WTC11 (cell line): ENCODE measurements around the gene TTLL11. TPM values are rescaled to one million over a fixed set of nuclear protein-coding genes. Genes with fewer than 3 reads are reported as not detected.

Experiments
- ATAC-seq: fragments of 200-7000 bp; cut with Tn5 transposase; 2 replicates; pipeline ENCODE4 v1.10.0; 2021; ENCODE audit warnings: mild to moderate bottlenecking, moderate library complexity
- CTCF ChIA-PET: fragments of 300-600 bp; sonication (Branson Sonifier 250); formaldehyde crosslinking; loops from one replicate; lab custom pipeline; 2021; ENCODE audit warnings: antibody characterized with exemption; lab: Charles Lee
- POLR2A ChIA-PET: fragments of 350-600 bp; sonication (Branson Sonifier 250); formaldehyde crosslinking; loops from one replicate; lab custom pipeline; 2021; ENCODE audit warnings: antibody characterized with exemption; lab: Charles Lee
- DNase-seq: peaks from one replicate; pipeline ENCODE4 v3.0.0; 2021; ENCODE audit warnings: low spot score
- H3K27ac Mint-ChIP-seq: 2 replicates; pipeline ENCODE4 v1.8.0; 2021; ENCODE audit warnings: mixed read lengths
- H3K27me3 Mint-ChIP-seq: 2 replicates; pipeline ENCODE4 v1.8.0; 2021; ENCODE audit warnings: low read depth, mild to moderate bottlenecking, moderate library complexity, mixed read lengths
- H3K36me3 Mint-ChIP-seq: 2 replicates; pipeline ENCODE4 v1.8.0; 2021; ENCODE audit warnings: mixed read lengths
- H3K4me1 Mint-ChIP-seq: 2 replicates; pipeline ENCODE4 v1.8.0; 2022; ENCODE audit warnings: mixed read lengths
- H3K4me3 Mint-ChIP-seq: 2 replicates; pipeline ENCODE4 v1.8.0; 2021; ENCODE audit warnings: mild to moderate bottlenecking, moderate library complexity, mixed read lengths
- H3K9me3 Mint-ChIP-seq: 2 replicates; pipeline ENCODE4 v1.8.0; 2021; ENCODE audit warnings: mixed read lengths
- CREB1 ChIP-seq: sonication (generic); formaldehyde crosslinking; IDR thresholded peaks from 2 replicates; pipeline ENCODE4 v1.8.0; 2023; ENCODE audit warnings: mild to moderate bottlenecking, missing genetic modification reagents
- ELF4 ChIP-seq: sonication (generic); formaldehyde crosslinking; IDR thresholded peaks from 2 replicates; pipeline ENCODE4 v1.8.1; 2022; ENCODE audit warnings: low read depth, mild to moderate bottlenecking, moderate library complexity, missing genetic modification reagents
- FOXJ3 ChIP-seq: sonication (generic); formaldehyde crosslinking; IDR thresholded peaks from 2 replicates; pipeline ENCODE4 v1.9.0; 2021; ENCODE audit warnings: missing genetic modification reagents, mild to moderate bottlenecking, borderline replicate concordance
- GABPB1 ChIP-seq: sonication (generic); formaldehyde crosslinking; IDR thresholded peaks from 2 replicates; pipeline ENCODE4 v1.8.1; 2023; ENCODE audit warnings: mild to moderate bottlenecking, missing genetic modification reagents
- HMGA2 ChIP-seq: fragments of 250-450 bp; sonication (Bioruptor Pico); IDR thresholded peaks from 2 replicates; pipeline ENCODE4 v1.4.0; 2021; ENCODE audit warnings: mild to moderate bottlenecking, moderate library complexity
- OVOL2 ChIP-seq: fragments of 250-450 bp; sonication (Bioruptor Pico); IDR thresholded peaks from 2 replicates; pipeline ENCODE4 v1.9.0; 2021; ENCODE audit warnings: mild to moderate bottlenecking, borderline replicate concordance
- RORB ChIP-seq: fragments of 250-450 bp; sonication (Bioruptor Pico); IDR thresholded peaks from 2 replicates; pipeline ENCODE4 v1.9.0; 2021; ENCODE audit warnings: mild to moderate bottlenecking
- SOX15 ChIP-seq: fragments of 250-450 bp; sonication (Bioruptor Pico); IDR thresholded peaks from 2 replicates; pipeline ENCODE4 v1.9.0; 2021; ENCODE audit warnings: mild to moderate bottlenecking
- TEAD4 ChIP-seq: sonication (generic); formaldehyde crosslinking; IDR thresholded peaks from 2 replicates; pipeline ENCODE4 v1.8.0; 2022; ENCODE audit warnings: mild to moderate bottlenecking, missing genetic modification reagents
- TP53 ChIP-seq: sonication (generic); formaldehyde crosslinking; IDR thresholded peaks from 2 replicates; pipeline ENCODE4 v1.8.1; 2023; ENCODE audit warnings: mild to moderate bottlenecking, missing genetic modification reagents
- ZNF121 ChIP-seq: sonication (generic); formaldehyde crosslinking; IDR thresholded peaks from 2 replicates; pipeline ENCODE4 v1.8.0; 2023; ENCODE audit warnings: missing genetic modification reagents
- ZNF138 ChIP-seq: sonication (generic); formaldehyde crosslinking; conservative IDR thresholded peaks from 2 replicates; pipeline ENCODE4 v1.8.1; 2022; ENCODE audit warnings: mild to moderate bottlenecking, moderate library complexity, missing genetic modification reagents
- ZNF232 ChIP-seq: sonication (generic); formaldehyde crosslinking; IDR thresholded peaks from 2 replicates; pipeline ENCODE4 v1.8.0; 2022; ENCODE audit warnings: mild to moderate bottlenecking, missing genetic modification reagents
- total RNA-seq: library from RNA; stranded (reverse); gene quantifications from 3 replicates; pipeline ENCODE4 v1.2.3, GENCODE V29; 2021
- TF ChIP-seq, protein P1 (sequence below): sonication (generic); formaldehyde crosslinking; IDR thresholded peaks from 2 replicates; pipeline ENCODE4 v1.8.1; 2022; ENCODE audit warnings: missing genetic modification reagents, borderline replicate concordance
- TF ChIP-seq, protein P2 (sequence below): sonication (generic); formaldehyde crosslinking; IDR thresholded peaks from 2 replicates; pipeline ENCODE4 v1.8.1; 2023; ENCODE audit warnings: mild to moderate bottlenecking, missing genetic modification reagents, moderate library complexity
- TF ChIP-seq, protein P3 (sequence below): sonication (generic); formaldehyde crosslinking; IDR thresholded peaks from 2 replicates; pipeline ENCODE4 v1.8.1; 2023; ENCODE audit warnings: mild to moderate bottlenecking, missing genetic modification reagents
- TF ChIP-seq, protein P4 (sequence below): sonication (generic); formaldehyde crosslinking; IDR thresholded peaks from 2 replicates; pipeline ENCODE4 v1.8.1; 2023; ENCODE audit warnings: mild to moderate bottlenecking, missing genetic modification reagents
- TF ChIP-seq, protein P5 (sequence below): sonication (generic); formaldehyde crosslinking; IDR thresholded peaks from 2 replicates; pipeline ENCODE4 v1.8.1; 2023; ENCODE audit warnings: mild to moderate bottlenecking, missing genetic modification reagents, moderate library complexity
- TF ChIP-seq, protein P6 (sequence below): sonication (generic); formaldehyde crosslinking; IDR thresholded peaks from 2 replicates; pipeline ENCODE4 v1.8.0; 2022; ENCODE audit warnings: mild to moderate bottlenecking, missing genetic modification reagents

Gene TTLL11
- total RNA-seq, 1 experiment from 2014 or later, result 1.1 TPM

DNA sequence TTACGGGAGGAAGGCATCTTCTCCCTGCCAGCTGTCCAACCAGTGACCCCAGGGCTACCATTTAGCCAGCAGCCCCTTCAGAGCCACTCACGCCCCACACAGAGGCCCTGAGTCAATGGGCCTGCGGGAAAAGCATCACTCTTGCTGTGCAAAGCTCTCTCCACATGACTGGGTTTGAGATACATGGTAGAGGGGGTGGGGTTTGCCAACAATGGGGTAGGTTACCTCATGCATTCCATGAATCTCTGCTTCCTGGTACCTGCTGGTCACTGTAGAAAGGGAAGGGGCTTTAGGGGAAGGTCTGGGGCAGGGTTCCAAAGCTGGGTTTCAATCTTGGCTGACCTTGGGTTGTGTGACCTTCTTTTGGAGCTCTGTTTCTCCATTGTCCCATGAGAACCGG lies 22.9 kb upstream of the TTLL11 start:
- H3K27ac Mint-ChIP-seq, result no peak overlapping the region
- ATAC-seq, result peak; percentile 81
- H3K4me3 Mint-ChIP-seq, result no peak overlapping the region
- ChIA-PET CTCF (interaction anchor here (0.7 to 24.3 kb wide), 9 partner anchors 8 to 241 kb away, joined by 3 to 627 read pairs (median 4); no protein-coding TSS in a partner anchor), POLR2A (interaction anchor here (0.6 to 1.1 kb wide), 3 partner anchors 10 to 228 kb away, joined by 3 to 4 read pairs (median 4); no protein-coding TSS in a partner anchor)
- H3K36me3 Mint-ChIP-seq, result no peaks in the 10 kb centered on the region
- peaks cover 39% of the 10 kb centered on the region for H3K4me1 Mint-ChIP-seq
- no peaks in the 10 kb centered on the region; the same call in none of the 2 replicates for H3K27me3 Mint-ChIP-seq
- TF ChIP-seq TP53 (CRISPR knock-in tag), result 0 out of 2 replicates have a peak, but pooled peaks have one; percentile 42
- TF ChIP-seq, protein P1, sequence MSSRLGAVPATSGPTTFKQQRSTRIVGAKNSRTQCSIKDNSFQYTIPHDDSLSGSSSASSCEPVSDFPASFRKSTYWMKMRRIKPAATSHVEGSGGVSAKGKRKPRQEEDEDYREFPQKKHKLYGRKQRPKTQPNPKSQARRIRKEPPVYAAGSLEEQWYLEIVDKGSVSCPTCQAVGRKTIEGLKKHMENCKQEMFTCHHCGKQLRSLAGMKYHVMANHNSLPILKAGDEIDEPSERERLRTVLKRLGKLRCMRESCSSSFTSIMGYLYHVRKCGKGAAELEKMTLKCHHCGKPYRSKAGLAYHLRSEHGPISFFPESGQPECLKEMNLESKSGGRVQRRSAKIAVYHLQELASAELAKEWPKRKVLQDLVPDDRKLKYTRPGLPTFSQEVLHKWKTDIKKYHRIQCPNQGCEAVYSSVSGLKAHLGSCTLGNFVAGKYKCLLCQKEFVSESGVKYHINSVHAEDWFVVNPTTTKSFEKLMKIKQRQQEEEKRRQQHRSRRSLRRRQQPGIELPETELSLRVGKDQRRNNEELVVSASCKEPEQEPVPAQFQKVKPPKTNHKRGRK (CRISPR knock-in tag), result no peak
- TF ChIP-seq, all 79 proteins: peak for 1
- no peak for DNase-seq
- no peaks in the 10 kb centered on the region for H3K9me3 Mint-ChIP-seq

DNA sequence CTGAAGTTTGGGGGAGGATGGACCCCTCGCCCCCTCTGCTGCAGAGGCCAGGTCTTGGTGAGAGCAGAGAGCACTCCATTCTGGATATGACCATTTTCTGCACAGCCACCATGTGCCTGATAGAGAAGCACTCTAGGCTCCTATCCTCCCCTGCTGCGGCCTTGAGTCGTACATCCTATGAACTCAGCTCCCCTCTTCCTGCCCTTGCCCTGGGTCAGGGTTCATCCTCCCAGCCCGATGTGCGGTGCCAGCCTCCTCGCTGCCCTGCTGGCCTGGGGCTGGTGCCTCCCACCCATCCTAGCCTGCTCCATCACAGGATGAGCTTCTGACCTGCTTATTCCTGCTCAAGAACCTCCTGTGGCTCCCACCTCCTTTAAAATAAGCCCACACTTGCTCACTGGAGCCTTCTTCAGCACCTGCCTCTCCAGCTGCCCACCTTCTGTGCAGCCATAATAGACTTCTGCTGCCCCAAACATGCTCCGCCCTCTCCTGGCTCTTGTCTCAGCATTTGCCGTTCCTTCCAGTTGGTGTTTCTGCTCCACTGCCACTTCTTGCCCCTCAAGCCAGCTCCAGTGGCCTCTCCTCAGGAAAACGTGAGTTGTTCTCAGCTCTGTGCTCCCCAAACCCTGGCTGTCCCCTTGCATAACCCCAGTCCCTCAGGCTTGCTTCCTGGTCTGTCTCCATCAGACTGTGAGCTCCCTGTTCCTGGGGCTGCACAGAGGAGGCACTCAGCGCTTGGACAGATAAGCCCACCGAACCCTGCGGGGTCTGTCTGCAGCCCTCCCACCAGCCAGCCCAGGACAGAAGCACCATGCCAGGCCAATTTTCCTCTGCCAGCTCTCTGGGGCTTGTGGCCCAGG lies 22.3 kb upstream of the TTLL11 start:
- Mint-ChIP-seq H3K36me3 (no peaks in the 10 kb centered on the region), H3K4me3 (no peak overlapping the region), H3K4me1 (peaks cover 39% of the 10 kb centered on the region)
- TF ChIP-seq CREB1 (no peak), ZNF138 (CRISPR knock-in tag) (no peak), SOX15 (CRISPR knock-in tag) (no peak)
- TF ChIP-seq, protein P2, sequence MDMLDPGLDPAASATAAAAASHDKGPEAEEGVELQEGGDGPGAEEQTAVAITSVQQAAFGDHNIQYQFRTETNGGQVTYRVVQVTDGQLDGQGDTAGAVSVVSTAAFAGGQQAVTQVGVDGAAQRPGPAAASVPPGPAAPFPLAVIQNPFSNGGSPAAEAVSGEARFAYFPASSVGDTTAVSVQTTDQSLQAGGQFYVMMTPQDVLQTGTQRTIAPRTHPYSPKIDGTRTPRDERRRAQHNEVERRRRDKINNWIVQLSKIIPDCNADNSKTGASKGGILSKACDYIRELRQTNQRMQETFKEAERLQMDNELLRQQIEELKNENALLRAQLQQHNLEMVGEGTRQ (CRISPR knock-in tag), result no peak
- TF ChIP-seq, protein P3, sequence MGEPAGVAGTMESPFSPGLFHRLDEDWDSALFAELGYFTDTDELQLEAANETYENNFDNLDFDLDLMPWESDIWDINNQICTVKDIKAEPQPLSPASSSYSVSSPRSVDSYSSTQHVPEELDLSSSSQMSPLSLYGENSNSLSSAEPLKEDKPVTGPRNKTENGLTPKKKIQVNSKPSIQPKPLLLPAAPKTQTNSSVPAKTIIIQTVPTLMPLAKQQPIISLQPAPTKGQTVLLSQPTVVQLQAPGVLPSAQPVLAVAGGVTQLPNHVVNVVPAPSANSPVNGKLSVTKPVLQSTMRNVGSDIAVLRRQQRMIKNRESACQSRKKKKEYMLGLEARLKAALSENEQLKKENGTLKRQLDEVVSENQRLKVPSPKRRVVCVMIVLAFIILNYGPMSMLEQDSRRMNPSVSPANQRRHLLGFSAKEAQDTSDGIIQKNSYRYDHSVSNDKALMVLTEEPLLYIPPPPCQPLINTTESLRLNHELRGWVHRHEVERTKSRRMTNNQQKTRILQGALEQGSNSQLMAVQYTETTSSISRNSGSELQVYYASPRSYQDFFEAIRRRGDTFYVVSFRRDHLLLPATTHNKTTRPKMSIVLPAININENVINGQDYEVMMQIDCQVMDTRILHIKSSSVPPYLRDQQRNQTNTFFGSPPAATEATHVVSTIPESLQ, result no peak
- TF ChIP-seq, all 79 proteins: peak for 0
- H3K27ac Mint-ChIP-seq, result no peak overlapping the region
- POLR2A ChIA-PET, result interaction anchor here (0.9 to 1.1 kb wide), 2 partner anchors 11 to 18 kb away, joined by 3 to 4 read pairs; no protein-coding TSS in a partner anchor
- H3K27me3 Mint-ChIP-seq, result no peaks in the 10 kb centered on the region; the same call in none of the 2 replicates
- CTCF ChIA-PET, result interaction anchor here (1.2 to 24.3 kb wide), 7 partner anchors 11 to 241 kb away, joined by 3 to 627 read pairs (median 12); no protein-coding TSS in a partner anchor
- DNase-seq (no peak), ATAC-seq (no peak; the same call in 1 of the 2 replicates)
- no peaks in the 10 kb centered on the region for H3K9me3 Mint-ChIP-seq

DNA sequence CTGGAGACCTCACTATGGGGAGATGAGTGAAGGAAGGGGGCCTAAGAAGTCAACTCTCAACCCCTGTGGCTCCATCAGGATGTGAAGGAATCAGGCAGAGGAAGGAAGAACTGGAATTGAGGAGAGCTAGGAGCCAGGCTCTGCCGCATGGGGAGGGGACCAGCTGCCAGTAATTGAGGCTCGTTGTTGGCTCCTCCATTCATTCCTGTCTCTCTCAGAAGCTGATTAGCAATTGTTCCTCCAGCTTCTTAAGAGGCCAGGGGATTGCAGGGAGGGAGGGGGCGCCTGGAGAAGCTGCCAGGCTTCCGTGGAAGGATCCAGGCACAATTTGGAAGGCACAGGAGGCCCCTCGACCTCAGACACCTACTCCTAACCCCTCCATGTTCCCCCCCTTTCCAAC lies 20.5 kb upstream of the TTLL11 start:
- peaks cover 37% of the 10 kb centered on the region for H3K4me1 Mint-ChIP-seq
- H3K4me3 Mint-ChIP-seq, result no peak overlapping the region
- no peaks in the 10 kb centered on the region; the same call in none of the 2 replicates for H3K27me3 Mint-ChIP-seq
- CTCF ChIA-PET, result interaction anchor here (1.2 to 24.3 kb wide), 4 partner anchors 9 to 237 kb away, joined by 5 to 627 read pairs (median 22); no protein-coding TSS in a partner anchor
- TF ChIP-seq ZNF138 (CRISPR knock-in tag) (no peak), HMGA2 (no peak), ELF4 (CRISPR knock-in tag) (no peak), TEAD4 (CRISPR knock-in tag) (no peak), RORB (CRISPR knock-in tag) (no peak), OVOL2 (CRISPR knock-in tag) (no peak), SOX15 (CRISPR knock-in tag) (no peak), FOXJ3 (CRISPR knock-in tag) (no peak), GABPB1 (CRISPR knock-in tag) (no peak), ZNF232 (no peak), ZNF121 (no peak)
- TF ChIP-seq, protein P4, sequence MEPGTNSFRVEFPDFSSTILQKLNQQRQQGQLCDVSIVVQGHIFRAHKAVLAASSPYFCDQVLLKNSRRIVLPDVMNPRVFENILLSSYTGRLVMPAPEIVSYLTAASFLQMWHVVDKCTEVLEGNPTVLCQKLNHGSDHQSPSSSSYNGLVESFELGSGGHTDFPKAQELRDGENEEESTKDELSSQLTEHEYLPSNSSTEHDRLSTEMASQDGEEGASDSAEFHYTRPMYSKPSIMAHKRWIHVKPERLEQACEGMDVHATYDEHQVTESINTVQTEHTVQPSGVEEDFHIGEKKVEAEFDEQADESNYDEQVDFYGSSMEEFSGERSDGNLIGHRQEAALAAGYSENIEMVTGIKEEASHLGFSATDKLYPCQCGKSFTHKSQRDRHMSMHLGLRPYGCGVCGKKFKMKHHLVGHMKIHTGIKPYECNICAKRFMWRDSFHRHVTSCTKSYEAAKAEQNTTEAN (CRISPR knock-in tag), result no peak
- TF ChIP-seq, protein P5, sequence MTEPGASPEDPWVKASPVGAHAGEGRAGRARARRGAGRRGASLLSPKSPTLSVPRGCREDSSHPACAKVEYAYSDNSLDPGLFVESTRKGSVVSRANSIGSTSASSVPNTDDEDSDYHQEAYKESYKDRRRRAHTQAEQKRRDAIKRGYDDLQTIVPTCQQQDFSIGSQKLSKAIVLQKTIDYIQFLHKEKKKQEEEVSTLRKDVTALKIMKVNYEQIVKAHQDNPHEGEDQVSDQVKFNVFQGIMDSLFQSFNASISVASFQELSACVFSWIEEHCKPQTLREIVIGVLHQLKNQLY (CRISPR knock-in tag), result no peak
- TF ChIP-seq, protein P3, result no peak
- TF ChIP-seq, protein P6, sequence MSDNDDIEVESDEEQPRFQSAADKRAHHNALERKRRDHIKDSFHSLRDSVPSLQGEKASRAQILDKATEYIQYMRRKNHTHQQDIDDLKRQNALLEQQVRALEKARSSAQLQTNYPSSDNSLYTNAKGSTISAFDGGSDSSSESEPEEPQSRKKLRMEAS (CRISPR knock-in tag), result no peak
- TF ChIP-seq, all 79 proteins: peak for 0
- no peak for ATAC-seq
- H3K36me3 Mint-ChIP-seq, result no peaks in the 10 kb centered on the region
- no peaks in the 10 kb centered on the region for H3K9me3 Mint-ChIP-seq
- POLR2A ChIA-PET, result no interaction called here
- H3K27ac Mint-ChIP-seq, result no peak overlapping the region
- no peak for DNase-seq
